ENCODE results near the gene OTULINL.

OTULINL gene

DNA sequence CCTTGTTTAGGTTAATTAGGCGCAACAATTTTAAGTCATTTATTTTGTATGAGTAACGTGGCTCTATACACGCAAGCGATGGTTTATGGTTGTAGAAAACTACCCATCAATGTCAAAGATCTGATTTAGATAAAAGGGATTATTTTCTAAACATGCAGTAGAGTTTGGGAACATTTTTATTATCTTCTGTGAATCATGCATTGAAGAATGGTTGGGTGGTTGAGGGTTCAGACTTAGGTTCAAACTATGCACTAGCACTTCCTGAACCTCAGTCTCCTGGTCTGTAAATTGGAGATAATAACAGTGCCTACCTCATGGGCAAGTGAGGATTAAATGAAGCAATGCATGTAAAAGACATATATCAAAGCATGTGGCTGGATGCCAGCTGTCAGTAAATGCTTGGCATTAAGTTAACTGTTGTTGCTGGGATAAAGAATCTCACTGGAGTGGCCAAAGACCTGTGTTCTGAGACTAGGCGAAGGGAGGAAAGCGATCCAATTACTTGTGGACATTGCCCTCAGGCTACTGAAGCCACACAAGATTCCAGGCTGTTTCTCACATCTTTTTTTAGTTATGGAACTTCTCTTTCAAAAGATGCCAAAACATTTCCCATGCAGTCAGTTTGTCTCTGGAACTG is 1.1 kb upstream of the OTULINL start:
- peak overlapping the region; percentile 56 to 78 for H3K4me3 Mint-ChIP-seq
- H3K36me3 Mint-ChIP-seq (ENCODE audit: insufficient read depth), result peaks cover 17% of the 10 kb centered on the region
- DNase-seq (no peak), ATAC-seq (replicated peaks) (no peak)
- H3K27ac Mint-ChIP-seq, result peak overlapping the region; percentile 1 to 35
- peaks cover 0 to 8% of the 10 kb centered on the region in 2 donors for H3K27me3 Mint-ChIP-seq
- peaks cover 12 to 25% of the 10 kb centered on the region in 2 donors for H3K4me1 Mint-ChIP-seq (ENCODE audit: low read depth in 2 of 2)
- H3K9me3 Mint-ChIP-seq, result no peaks in the 10 kb centered on the region

DNA sequence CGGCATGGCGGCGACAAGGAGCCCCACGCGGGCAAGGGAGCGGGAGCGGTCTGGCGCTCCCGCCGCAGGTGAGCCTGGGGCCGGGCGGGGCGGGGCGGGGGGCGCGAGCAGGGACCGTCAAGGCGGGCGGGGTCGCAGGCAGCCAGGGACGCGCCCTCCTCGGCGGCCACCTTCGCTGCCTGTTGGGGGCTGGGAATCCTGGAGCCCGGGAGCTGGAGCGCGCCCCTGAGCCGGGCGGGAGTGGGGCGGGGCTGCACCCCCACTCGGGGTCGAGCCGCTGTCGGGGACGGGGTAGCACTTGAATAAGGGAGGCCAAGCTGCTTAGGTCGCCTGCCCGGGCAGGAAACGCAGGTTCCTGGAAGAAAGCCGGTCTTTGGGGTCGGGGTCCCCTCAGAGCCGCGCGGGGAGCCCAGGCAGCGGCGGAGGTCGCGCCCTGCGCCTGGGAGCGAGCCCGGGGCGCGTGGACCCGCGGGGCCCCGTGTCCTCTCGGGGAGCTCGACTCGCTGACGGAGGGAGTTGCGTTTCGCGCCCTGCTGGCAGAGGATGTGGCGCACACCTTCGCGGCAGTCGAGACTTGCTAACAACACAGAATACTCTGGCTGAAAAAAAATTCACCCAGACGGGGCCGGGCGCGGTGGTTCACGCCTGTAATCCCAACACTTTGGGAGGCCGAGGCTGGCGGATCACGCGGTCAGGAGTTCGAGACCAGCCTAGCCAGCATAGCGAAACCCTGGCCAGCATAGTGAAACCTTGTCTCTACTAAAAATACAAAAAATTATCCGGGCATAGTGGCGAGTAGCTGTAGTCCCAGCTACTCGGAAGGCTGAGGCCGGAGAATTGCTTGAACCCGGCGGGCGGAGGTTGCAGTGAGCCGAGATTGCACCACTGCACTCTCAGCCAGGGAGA is 552 bp downstream of the OTULINL start:
- peaks cover 19 to 35% of the 10 kb centered on the region in 2 donors for H3K4me1 Mint-ChIP-seq (ENCODE audit: low read depth in 2 of 2)
- DNase-seq, result peak; percentile 83 to 86 (median 83)
- ATAC-seq (replicated peaks), result peak; percentile 89
- H3K9me3 Mint-ChIP-seq, result no peaks in the 10 kb centered on the region
- peak overlapping the region; percentile 56 to 78 for H3K4me3 Mint-ChIP-seq
- H3K27ac Mint-ChIP-seq, result peak overlapping the region; percentile 74 to 92
- peaks cover 17% of the 10 kb centered on the region for H3K36me3 Mint-ChIP-seq (ENCODE audit: insufficient read depth)
- peaks cover 0 to 8% of the 10 kb centered on the region in 2 donors for H3K27me3 Mint-ChIP-seq

DNA sequence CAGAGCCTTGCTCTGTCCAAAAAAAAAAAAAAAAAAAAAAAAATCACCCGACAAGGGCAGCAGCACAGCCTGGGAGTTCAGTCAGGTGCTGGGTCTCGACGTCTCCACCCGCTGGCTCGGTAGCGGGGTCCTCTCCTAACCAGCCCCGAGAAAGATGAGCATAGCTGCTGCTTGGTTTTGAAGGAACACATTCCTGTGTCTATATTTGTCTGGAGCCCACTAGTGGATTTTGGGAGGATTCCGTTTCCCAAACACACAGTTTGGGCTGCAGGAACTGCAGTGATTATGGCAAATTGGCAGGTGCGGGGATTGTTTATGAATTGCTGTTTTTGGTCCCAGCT is 1.2 kb downstream of the OTULINL start:
- H3K36me3 Mint-ChIP-seq (ENCODE audit: insufficient read depth), result peaks cover 17% of the 10 kb centered on the region
- H3K9me3 Mint-ChIP-seq, result no peaks in the 10 kb centered on the region
- peaks cover 0 to 8% of the 10 kb centered on the region in 2 donors for H3K27me3 Mint-ChIP-seq
- H3K4me3 Mint-ChIP-seq, result peak overlapping the region; percentile 56 to 78
- peak overlapping the region; percentile 74 to 92 for H3K27ac Mint-ChIP-seq
- DNase-seq, result no peak
- no peak for ATAC-seq (replicated peaks)
- peaks cover 20 to 38% of the 10 kb centered on the region in 2 donors for H3K4me1 Mint-ChIP-seq (ENCODE audit: low read depth in 2 of 2)

DNA sequence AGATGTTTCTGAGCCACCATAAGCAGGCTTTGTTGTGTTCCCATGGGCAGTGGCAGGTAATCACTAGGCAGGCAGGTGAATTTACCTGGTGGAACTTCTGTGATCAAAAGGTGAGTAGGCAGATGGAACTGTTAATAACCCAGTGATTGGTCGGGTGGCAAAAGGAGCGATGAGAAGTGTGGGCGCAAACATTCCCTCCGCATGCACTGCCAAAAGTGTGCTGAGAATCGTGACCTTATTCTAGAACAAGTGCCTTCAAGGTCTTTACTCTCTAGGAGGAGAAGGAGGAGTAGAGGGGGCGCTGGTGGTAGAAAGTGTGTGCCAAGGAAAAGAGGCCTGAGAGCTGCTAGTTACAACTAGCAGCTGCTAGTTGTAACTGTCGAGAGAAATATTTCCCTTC is 3.3 kb downstream of the OTULINL start:
- Mint-ChIP-seq H3K27me3 (no peaks in the 10 kb centered on the region), H3K27ac (no peak overlapping the region), H3K4me3 (peak overlapping the region in 1 of 2 donors; percentile 16), H3K9me3 (no peaks in the 10 kb centered on the region), H3K36me3 (ENCODE audit: insufficient read depth) (peaks cover 17% of the 10 kb centered on the region), H3K4me1 (ENCODE audit: low read depth in 2 of 2) (peaks cover 34 to 55% of the 10 kb centered on the region in 2 donors)
- ATAC-seq (replicated peaks) (no peak), DNase-seq (no peak)

DNA sequence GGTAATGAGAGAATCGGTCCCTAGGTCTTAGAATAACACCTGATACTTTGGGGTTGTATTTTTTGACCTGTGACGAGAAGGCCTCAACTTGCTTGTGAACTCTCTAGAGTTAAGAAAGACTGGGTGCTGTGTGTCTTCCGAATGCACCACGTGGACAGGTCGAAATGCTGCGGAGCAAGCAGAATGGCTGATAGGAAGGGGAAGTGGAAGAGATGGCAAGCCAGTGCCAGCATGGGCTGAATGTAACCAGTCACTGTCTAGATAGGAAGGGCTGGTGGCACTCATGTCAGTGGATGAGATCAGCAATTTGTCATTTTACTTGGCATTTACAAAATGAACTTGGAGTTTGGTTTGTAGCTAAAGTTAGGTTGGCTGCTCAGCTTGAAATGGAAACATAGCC is 5.6 kb downstream of the OTULINL start:
- no peaks in the 10 kb centered on the region for H3K9me3 Mint-ChIP-seq
- H3K4me3 Mint-ChIP-seq, result no peak overlapping the region
- H3K27ac Mint-ChIP-seq, result no peak overlapping the region
- DNase-seq, result no peak
- H3K4me1 Mint-ChIP-seq (ENCODE audit: low read depth in 2 of 2), result peaks cover 49 to 72% of the 10 kb centered on the region in 2 donors
- peaks cover 9% of the 10 kb centered on the region for H3K36me3 Mint-ChIP-seq (ENCODE audit: insufficient read depth)
- no peak for ATAC-seq (replicated peaks)
- no peaks in the 10 kb centered on the region for H3K27me3 Mint-ChIP-seq

DNA sequence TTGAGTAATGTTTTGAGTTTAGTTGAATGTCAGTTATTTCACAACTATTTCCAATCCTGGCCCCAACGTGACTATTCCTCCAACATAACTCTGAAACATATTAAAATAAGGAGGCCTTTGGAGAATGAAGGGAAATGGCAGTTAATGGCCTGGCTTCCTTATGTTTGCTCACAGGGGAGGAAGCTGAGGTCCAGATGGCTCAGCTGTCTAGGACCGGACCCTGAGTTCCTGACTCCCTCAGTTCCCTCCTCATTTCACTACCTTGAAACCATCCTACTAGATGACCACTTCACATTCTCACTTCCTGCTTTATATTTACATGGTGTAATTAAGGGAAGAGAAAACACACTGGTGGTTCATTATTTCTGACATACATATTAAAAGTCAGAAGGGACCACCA is 6.6 kb downstream of the OTULINL start:
- Mint-ChIP-seq H3K27ac (no peak overlapping the region), H3K9me3 (no peaks in the 10 kb centered on the region), H3K4me1 (ENCODE audit: low read depth in 2 of 2) (peaks cover 52 to 76% of the 10 kb centered on the region in 2 donors)

DNA sequence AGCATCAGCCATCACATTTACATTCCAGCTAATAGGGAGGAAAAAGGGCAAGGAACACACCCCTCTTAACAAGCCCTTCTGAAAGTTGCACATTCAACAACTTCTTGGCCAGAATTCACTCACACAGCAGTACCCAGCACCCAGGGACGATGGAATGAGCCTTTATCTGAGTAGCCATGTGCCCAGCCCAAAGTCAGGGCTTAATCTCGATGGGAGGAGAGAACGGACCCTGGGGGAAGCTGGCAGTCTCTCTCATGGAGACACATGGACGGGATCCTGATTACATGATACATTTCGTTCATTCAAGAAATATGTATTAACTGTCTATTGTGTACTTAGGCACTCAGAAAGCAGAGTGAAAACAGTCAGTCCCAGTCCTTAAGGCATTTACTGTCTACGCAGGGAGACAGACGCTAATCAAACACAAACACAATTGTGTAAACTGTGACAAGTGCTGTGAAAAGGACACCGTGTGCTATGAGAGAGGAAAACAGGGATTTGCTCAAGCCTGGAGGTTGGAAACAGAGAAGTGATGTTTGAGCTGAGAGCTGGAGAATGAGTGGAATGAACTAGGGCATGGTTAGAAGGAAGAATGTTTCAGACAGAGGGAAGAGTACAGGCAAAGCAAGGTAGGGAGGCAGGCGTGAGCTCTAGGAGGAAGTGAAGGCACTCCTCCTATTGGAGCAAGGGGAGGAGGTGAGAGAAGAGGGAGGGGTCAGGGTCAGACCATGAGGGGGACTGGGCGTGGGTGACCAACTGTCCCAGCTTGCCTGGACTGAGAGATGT is 7.4 kb downstream of the OTULINL start:
- ATAC-seq (replicated peaks) (no peak), DNase-seq (no peak)
- Mint-ChIP-seq H3K36me3 (ENCODE audit: insufficient read depth) (peaks cover 7% of the 10 kb centered on the region), H3K9me3 (no peaks in the 10 kb centered on the region), H3K27me3 (no peaks in the 10 kb centered on the region), H3K27ac (peak overlapping the region in 1 of 2 donors; percentile 4), H3K4me1 (ENCODE audit: low read depth in 2 of 2) (peaks cover 60 to 77% of the 10 kb centered on the region in 2 donors), H3K4me3 (peak overlapping the region in 1 of 2 donors; percentile 24)

More for the DNA sequence above, 6.6 kb downstream of the OTULINL start:
- ATAC-seq (replicated peaks), result no peak
- no peak overlapping the region for H3K4me3 Mint-ChIP-seq
- H3K36me3 Mint-ChIP-seq (ENCODE audit: insufficient read depth), result peaks cover 4% of the 10 kb centered on the region
- no peaks in the 10 kb centered on the region for H3K27me3 Mint-ChIP-seq
- no peak for DNase-seq

DNA sequence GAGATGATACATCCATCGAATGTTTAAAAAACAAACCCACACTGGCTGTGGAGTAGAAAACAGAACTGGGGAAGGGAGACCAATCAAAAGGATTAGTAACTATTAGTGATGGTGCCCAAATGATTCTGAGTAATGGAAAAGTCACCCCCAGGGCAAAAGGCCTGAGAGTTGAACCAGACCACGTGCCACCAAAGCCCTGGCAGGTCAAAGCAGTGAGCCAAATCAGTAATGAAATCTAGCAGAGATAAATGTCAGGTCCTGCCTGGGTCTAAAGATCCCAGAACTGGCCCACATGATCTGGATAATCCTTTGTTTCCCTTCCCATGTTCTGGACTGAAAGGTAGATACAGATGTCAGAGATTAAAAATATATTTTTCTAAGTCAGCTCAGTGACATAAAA is 9.4 kb downstream of the OTULINL start:
- ATAC-seq (replicated peaks) (no peak), DNase-seq (no peak)
- Mint-ChIP-seq H3K27me3 (no peaks in the 10 kb centered on the region), H3K9me3 (no peaks in the 10 kb centered on the region), H3K36me3 (ENCODE audit: insufficient read depth) (peaks cover 7% of the 10 kb centered on the region), H3K27ac (peak overlapping the region; percentile 10 to 90), H3K4me1 (ENCODE audit: low read depth in 2 of 2) (peaks cover 68 to 82% of the 10 kb centered on the region in 2 donors), H3K4me3 (no peak overlapping the region)

DNA sequence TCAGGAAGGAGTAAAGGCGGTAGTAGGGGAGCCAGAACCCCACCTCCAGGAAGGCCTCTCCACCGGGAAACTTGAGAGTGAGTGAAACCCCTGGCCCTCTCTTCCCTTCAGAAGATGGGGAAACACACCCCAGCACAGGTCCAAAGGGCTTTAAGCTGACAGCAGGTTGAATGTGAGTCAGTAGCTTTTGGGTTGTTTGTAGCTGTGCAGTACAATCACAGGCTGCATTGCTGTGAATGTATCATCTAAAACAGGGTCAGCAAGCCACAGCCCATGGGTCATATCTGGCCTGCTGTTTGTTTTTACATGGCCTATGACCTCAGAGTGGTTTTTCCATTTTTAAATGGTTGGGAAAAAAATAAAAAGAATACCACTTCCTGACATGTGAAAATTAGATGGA is 10.0 kb downstream of the OTULINL start:
- no peaks in the 10 kb centered on the region for H3K27me3 Mint-ChIP-seq
- no peak for ATAC-seq (replicated peaks)

DNA sequence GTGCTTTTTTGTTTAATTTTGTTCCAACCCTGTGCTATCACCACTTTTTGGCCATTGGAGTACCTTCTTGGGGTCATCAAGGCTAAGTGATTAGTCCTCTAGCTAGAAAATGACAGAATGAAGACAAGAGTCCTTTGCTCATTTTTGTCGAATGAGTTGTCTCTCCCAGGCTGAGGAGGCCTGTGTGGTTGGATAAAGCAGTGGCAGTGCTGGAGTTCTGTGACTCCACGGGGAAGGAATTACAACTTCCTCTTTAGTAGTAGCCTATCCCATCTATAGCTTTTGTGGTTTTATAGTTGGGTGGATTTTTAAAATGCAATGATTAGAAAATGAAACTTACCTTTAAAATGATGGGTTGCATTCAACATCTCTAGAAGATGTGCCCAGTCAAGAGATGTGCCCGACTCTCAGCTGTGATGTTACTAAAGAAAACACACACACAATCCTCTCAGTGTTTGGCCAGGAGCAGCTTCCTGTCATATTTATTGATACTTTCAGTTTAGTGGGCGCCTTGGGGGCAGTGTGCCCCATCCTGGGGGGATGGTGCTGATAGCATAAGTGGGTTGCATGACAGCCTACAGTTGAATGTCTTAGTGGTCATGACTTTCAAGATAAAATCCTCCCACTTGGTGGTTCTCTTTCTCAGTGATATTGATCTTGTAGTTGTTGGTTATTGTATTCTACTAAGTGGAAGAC is 11.9 kb downstream of the OTULINL start:
- H3K4me1 Mint-ChIP-seq (ENCODE audit: low read depth in 2 of 2), result peaks cover 69 to 88% of the 10 kb centered on the region in 2 donors
- ATAC-seq (replicated peaks) (peak; percentile 65), DNase-seq (peak; percentile 8 to 33 (median 12))
- peaks cover 7% of the 10 kb centered on the region for H3K36me3 Mint-ChIP-seq (ENCODE audit: insufficient read depth)
- H3K27me3 Mint-ChIP-seq, result no peaks in the 10 kb centered on the region
- peak overlapping the region; percentile 74 to 77 for H3K4me3 Mint-ChIP-seq
- peak overlapping the region; percentile 81 to 90 for H3K27ac Mint-ChIP-seq
- H3K9me3 Mint-ChIP-seq, result no peaks in the 10 kb centered on the region

More for the DNA sequence above, 10.0 kb downstream of the OTULINL start:
- peak overlapping the region; percentile 10 to 90 for H3K27ac Mint-ChIP-seq
- DNase-seq, result no peak
- H3K9me3 Mint-ChIP-seq, result no peaks in the 10 kb centered on the region
- no peak overlapping the region for H3K4me3 Mint-ChIP-seq
- peaks cover 7% of the 10 kb centered on the region for H3K36me3 Mint-ChIP-seq (ENCODE audit: insufficient read depth)
- H3K4me1 Mint-ChIP-seq (ENCODE audit: low read depth in 2 of 2), result peaks cover 71 to 86% of the 10 kb centered on the region in 2 donors

DNA sequence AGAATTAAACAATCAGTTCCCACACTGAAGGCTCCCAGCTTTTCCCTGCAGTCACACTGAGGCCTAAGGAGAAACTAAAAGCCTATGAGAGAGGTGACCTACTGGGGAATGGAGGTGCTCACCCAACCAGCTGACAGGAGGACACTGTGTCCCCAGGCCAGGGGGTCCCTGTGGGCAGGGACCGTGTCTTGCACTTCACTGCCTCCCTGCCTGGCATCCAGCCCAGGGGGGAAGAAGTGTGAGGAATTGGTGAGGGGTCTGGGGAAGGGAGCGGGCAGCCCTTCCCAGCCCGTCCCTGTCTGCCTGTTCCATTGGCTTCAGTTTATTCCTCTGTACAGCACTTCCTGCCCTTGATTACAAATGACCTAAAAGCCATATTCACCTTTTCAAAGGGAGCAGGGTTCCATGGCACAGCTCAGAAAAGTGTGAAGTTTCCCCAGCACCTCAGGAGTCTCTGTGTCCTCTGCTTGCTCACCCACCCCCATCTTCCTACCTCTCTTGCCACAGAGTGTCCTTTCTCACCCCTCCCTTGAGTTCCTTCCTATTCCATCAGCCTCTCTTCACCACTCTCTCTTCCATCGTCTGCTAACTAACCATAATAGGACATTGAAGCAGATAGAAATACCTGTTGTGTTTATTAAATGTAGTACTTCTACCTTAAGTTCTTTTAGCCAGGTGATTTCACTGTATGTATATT is 12.9 kb downstream of the OTULINL start:
- Mint-ChIP-seq H3K9me3 (no peaks in the 10 kb centered on the region), H3K4me3 (peak overlapping the region; percentile 74 to 77), H3K36me3 (ENCODE audit: insufficient read depth) (peaks cover 7% of the 10 kb centered on the region), H3K27ac (peak overlapping the region; percentile 81 to 90), H3K27me3 (no peaks in the 10 kb centered on the region), H3K4me1 (ENCODE audit: low read depth in 2 of 2) (peaks cover 60 to 78% of the 10 kb centered on the region in 2 donors)
- DNase-seq (no peak), ATAC-seq (replicated peaks) (peak; percentile 29)

DNA sequence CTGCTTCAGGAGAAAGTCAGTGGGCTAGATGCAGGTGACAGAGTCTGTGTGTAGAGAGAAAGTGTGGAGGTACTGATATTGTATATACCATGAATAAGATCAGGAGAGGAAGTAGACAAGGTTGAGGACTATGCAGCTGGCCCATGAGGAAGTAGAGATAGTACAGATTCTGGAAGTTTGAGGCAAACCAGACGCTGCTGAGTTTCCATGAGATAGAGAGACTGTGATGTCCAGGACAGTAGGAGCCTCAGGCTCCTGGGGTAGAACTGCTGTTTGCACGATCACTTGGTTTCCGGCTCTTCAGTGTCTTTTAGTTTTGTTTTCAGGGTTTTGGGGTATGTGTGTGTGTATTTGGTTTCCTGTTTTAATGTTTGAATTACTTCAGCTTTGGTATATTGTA is 13.6 kb downstream of the OTULINL start:
- peaks cover 7% of the 10 kb centered on the region for H3K36me3 Mint-ChIP-seq (ENCODE audit: insufficient read depth)
- ATAC-seq (replicated peaks), result peak; percentile 73
- H3K4me3 Mint-ChIP-seq, result peak overlapping the region; percentile 74 to 77
- peak in 1 of 3 experiments; percentile 26 for DNase-seq
- peak overlapping the region; percentile 81 to 90 for H3K27ac Mint-ChIP-seq
- H3K27me3 Mint-ChIP-seq, result no peaks in the 10 kb centered on the region
- peaks cover 57 to 81% of the 10 kb centered on the region in 2 donors for H3K4me1 Mint-ChIP-seq (ENCODE audit: low read depth in 2 of 2)
- H3K9me3 Mint-ChIP-seq, result no peaks in the 10 kb centered on the region
